HG02798 (cell line): ENCODE measurements around the gene ZFP91.

ENCODE experiments used
- ATAC-seq: cut with Tn5 transposase; IDR thresholded peaks from one replicate; pipeline ENCODE4 v1.9.1; 2021; ENCODE audit warnings: mild to moderate bottlenecking; ENCODE audit not compliant: unreplicated experiment, poor library complexity

Gene ZFP91

GRCh38 chr11:58579192-58580129, 598 bp downstream of the ZFP91 start:
- ATAC-seq, result peak; percentile 46

GRCh38 chr11:58580311-58580710, 1.4 kb downstream of the ZFP91 start:
- no peak for ATAC-seq

GRCh38 chr11:58582437-58582836, 3.6 kb downstream of the ZFP91 start:
- ATAC-seq, result no peak

DNA sequence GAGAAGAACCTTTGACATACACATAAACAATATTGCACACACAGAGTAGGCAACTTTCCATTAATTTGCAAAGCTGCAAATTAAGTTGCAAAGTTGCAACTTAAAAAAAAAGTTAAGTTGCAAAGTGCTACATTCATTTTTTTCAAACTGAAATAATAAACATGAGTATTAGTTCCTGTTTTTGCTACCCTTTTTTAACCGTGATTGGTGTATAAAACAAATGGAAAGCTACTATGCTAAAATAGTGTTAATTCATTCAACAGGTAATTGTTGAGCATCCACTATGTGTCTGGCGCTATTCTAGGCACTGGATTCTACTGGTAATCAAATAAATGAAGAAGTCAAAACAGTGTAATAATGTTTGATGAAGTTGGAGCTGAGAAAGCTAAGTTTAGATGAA, 8.1 kb downstream of the ZFP91 start:
- ATAC-seq, result no peak

- ATAC-seq, result no peak
Observed at GRCh38 chr11:58591659-58592058, 12.8 kb downstream of the ZFP91 start.

DNA sequence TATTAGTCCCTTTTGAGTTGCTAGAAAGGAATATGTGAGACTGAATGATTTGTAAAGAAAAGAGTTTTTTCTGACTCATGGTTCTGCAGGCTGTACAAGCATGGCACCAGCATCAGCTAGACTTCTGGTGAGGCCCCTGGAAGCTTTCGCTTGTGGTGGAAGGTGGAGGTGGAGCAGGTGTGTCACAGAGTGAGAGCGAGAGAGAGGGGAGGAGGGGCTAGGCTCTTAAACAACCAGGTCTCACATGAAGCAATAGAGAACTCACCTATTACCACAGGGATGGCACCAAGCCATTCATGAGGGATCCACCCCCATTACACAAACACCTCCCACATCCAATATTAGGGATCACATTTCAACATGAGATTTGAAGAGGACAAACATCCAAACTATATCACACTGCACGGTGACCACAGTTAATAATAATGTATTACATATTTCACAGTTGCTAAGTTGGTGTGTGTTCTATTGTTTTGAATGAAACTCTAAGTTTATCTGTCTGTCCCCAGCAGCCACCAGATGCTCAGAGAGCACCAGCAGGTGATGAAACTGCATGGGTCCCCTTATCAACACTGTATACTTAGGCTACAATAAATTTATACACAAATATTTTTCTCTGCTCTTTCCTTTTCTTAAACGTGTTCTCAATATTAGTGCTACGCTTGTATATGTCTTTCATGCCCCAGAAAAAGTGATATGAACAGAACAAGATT, 14.1 kb downstream of the ZFP91 start:
- no peak for ATAC-seq

DNA sequence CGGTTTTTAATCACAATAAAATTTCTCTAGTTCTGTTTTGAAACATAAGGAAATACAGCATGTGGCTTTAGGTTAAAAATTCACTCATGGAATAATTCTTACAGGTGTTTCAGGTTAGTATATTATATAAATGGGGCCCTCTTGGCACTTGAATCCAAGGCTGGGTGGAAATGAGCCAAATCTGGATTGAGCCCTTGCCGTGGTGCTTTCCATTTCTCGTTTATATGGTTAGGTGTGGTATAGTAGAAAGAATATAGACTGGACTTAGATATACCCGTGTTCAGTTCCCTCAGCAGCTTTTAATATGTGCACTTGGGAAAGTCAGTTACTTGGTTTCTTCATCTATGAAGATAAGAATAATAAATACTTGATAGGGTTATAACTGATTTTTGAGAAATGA, 16.0 kb downstream of the ZFP91 start:
- ATAC-seq, result no peak

GRCh38 chr11:58596621-58597020, 17.8 kb downstream of the ZFP91 start:
- no peak for ATAC-seq

DNA sequence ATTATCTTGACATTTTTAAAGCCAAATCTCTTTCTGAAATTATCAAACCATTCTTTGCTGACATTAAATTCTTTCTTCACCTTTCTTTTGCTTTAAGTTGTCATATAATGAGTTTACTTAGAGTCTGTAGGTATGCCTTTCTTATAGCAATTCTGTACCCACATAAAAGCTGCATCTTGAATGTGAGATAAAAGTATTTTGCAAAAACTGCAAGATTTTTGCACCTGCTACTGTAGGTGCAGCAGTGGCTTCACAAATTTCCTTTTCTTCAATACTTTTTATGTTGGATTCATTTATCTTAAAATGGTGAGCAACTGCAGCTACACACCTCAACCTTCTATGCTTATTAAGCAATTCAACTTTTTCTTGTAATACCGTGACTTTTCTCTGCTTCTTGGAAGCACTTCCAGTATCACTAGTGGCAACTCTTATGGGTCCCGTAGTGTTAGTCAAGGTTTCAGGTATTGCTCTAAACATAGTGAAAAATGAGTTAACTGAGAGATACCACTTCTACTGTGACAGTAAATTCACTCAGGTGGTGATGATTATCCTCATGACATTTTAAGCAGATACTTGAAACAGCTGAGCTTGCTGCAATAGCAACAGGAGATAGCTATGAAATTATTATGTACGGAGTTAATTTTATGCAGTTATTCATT, 18.8 kb downstream of the ZFP91 start:
- ATAC-seq, result peak; percentile 53

DNA sequence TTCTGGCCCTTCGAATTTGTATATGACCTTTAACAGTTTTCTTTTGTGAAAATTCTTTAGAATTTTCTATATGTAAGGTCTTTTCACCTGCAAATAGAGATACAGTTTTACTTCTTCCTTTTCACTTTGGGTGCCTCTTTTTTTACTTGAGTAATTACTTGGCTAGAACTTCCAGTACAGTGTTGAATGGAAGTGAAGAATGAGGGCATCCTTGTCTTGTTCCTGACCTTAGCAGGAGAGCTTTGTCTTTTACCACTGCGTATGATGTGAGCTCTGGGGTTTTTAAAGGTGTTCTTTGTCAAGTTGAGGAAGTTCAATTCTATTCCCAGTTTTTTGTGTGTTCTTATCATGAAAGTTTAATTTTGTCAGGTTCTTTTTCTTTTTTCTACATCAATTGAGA, 21.6 kb downstream of the ZFP91 start:
- no peak for ATAC-seq

- no peak for ATAC-seq
Observed at GRCh38 chr11:58606930-58607714, 28.3 kb downstream of the ZFP91 start.

DNA sequence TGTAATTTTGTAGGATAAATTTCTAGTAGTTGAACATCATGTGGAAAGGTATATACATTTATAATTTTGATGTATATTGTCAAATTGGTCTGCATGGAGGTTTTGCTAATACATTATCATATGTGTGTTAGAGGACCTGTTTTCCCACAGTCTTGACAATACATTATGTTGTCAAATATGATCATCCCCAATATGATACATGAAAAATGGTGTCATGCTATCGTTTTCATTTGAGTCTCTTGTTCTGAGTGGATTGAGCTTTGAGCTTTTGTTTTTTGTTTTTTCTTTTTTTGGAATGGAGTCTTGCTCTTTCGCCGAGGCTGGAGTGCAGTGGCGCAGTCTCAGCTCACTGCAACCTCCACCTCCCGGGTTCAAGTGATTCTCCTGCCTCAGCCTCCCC, 29.5 kb downstream of the ZFP91 start:
- no peak for ATAC-seq

- ATAC-seq, result peak; percentile 48
Observed at GRCh38 chr11:58609723-58610122, 30.9 kb downstream of the ZFP91 start.

DNA sequence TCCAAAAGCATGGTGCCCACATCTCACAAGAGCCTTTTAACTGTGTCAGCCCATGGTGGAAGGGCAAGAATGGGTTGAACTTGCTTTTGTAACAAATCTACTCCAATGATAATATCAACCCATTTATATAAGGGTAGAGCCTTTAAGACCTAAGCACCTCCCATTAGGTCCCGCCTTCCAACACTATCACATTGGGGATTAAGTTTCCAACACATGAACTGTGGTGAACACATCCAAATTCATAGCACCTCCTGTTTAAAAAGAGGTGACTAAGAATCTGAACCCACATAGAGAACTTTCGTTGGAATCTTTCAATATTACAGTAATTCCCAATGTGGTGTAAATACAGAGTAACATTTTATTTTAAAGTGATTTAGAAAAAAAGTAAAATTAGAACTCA, 34.4 kb downstream of the ZFP91 start:
- no peak for ATAC-seq

- ATAC-seq, result no peak
Observed at GRCh38 chr11:58615559-58615958, 36.7 kb downstream of the ZFP91 start.

GRCh38 chr11:58616594-58616993, 37.7 kb downstream of the ZFP91 start:
- ATAC-seq, result no peak

DNA sequence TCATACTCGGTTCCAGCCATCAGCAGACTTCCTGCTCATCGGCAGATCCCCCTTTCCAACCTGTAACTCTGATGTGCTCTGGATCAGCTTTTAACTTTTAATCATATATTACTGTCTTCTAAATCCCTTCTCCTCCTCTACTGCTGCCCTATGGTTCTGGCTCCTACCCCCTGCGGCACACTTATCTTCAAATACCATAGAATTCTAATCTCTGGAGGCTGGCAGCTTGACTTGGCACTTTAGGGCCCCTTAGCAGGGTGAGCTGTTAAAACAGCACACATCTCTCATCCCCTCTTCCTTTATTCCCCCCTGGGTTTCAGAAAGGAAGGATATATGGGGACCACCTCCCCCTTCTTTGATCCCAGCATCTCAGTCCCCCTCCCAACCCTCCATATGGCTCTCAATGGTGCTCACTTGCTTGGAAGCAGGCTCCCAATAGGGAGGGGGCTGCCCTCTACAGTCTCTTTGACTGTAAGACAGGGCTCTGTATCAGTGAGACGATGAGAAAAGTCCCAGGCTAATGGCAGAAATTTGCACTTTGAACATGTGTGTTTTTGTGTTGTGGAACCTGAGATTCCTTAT, 39.2 kb downstream of the ZFP91 start:
- no peak for ATAC-seq

- ATAC-seq, result peak; percentile 55
Observed at GRCh38 chr11:58621586-58622262, 42.9 kb downstream of the ZFP91 start.

- ATAC-seq, result no peak
Observed at GRCh38 chr11:58622344-58622743, 43.5 kb downstream of the ZFP91 start, which contains the start of gene CNTF. CNTF (plus strand) TSS chr11:58622665; CDS start chr11:58622753, 88 bp downstream.
